MM.1S (cell line): ENCODE results near the gene ATG10.
A peak's percentile ranks its signal among the peaks of the same experiment; 100 is the strongest.

Experiments used
- DNase-seq: peaks from one replicate; pipeline ENCODE4 v3.0.0-alpha.2; 2015
- H2AFZ ChIP-seq: fragments of 300-600 bp; sonication (generic); 2 replicates; pipeline ENCODE4 v1.6.0; 2016; ENCODE audit warnings: antibody characterized with exemption, low read length
- H3F3A ChIP-seq: fragments of 300-600 bp; sonication (generic); 2 replicates; pipeline ENCODE4 v1.6.1; 2016; ENCODE audit warnings: mild to moderate bottlenecking, antibody characterized with exemption, low read length, moderate library complexity, mixed read lengths; ENCODE audit not compliant: insufficient read depth
- H3K27ac ChIP-seq: fragments of 300-600 bp; sonication (generic); 2 replicates; pipeline ENCODE4 v1.5.1; 2016; ENCODE audit warnings: mild to moderate bottlenecking, low read length
- H3K27me3 ChIP-seq: fragments of 300-600 bp; sonication (generic); replicated peaks from 2 replicates; pipeline ENCODE4 v1.6.0; 2016; ENCODE audit warnings: low read length; ENCODE audit not compliant: insufficient read depth
- H3K36me3 ChIP-seq: fragments of 300-600 bp; sonication (generic); replicated peaks from 2 replicates; pipeline ENCODE4 v1.6.1; 2016; ENCODE audit warnings: mild to moderate bottlenecking, low read length, mixed read lengths; ENCODE audit not compliant: insufficient read depth
- H3K4me1 ChIP-seq: fragments of 300-600 bp; sonication (generic); 2 replicates; pipeline ENCODE4 v1.6.1; 2016; ENCODE audit warnings: low read length, mixed read lengths
- H3K4me2 ChIP-seq: fragments of 300-600 bp; sonication (generic); 2 replicates; pipeline ENCODE4 v1.6.0; 2016; ENCODE audit warnings: low read depth, low read length
- H3K4me3 ChIP-seq: fragments of 300-600 bp; sonication (generic); 2 replicates; pipeline ENCODE4 v1.5.1; 2016; ENCODE audit warnings: low read length, mixed read lengths
- H3K79me2 ChIP-seq: fragments of 300-600 bp; sonication (generic); 2 replicates; pipeline ENCODE4 v1.6.1; 2016; ENCODE audit warnings: mixed run types, low read length, mixed read lengths
- H3K9ac ChIP-seq: fragments of 300-600 bp; sonication (generic); 2 replicates; pipeline ENCODE4 v1.6.1; 2016; ENCODE audit warnings: low read length, mixed read lengths
- H3K9me2 ChIP-seq: fragments of 300-600 bp; sonication (generic); replicated peaks from 2 replicates; pipeline ENCODE4 v1.6.1; 2016; ENCODE audit warnings: mild to moderate bottlenecking, low read length, mixed read lengths; ENCODE audit not compliant: insufficient read depth
- H3K9me3 ChIP-seq: fragments of 300-600 bp; sonication (generic); replicated peaks from 2 replicates; pipeline ENCODE4 v1.6.1; 2016; ENCODE audit warnings: mild to moderate bottlenecking, low read length, mixed read lengths; ENCODE audit not compliant: insufficient read depth
- H4K20me1 ChIP-seq: fragments of 300-600 bp; sonication (generic); 2 replicates; pipeline ENCODE4 v1.6.1; 2016; ENCODE audit warnings: mild to moderate bottlenecking, low read length, moderate library complexity, mixed read lengths; ENCODE audit not compliant: insufficient read depth
- CTCF ChIP-seq: fragments of 300-600 bp; sonication (generic); IDR thresholded peaks from 2 replicates; pipeline ENCODE4 v1.5.1; 2016; ENCODE audit warnings: antibody characterized with exemption, low read length, mixed read lengths
- EZH2 ChIP-seq: fragments of 300-600 bp; sonication (generic); optimal IDR thresholded peaks from 2 replicates; pipeline ENCODE3; 2017; ENCODE audit warnings: low read depth, mild to moderate bottlenecking, antibody characterized with exemption, low read length, mixed read lengths
- EZH2phosphoT487 ChIP-seq: fragments of 300-600 bp; sonication (generic); IDR thresholded peaks from 2 replicates; pipeline ENCODE4 v1.6.1; 2018; ENCODE audit warnings: antibody characterized with exemption, low read length

The ATG10 gene

GRCh38 chr5:82095536-82095935, 123.7 kb downstream of the ATG10 start:
- DNase-seq = no peak
- no peak overlapping the region for H3K4me3 ChIP-seq
- no peak overlapping the region for H2AFZ ChIP-seq
- no peaks in the 10 kb centered on the region for H3F3A ChIP-seq
- H3K9ac ChIP-seq = no peak overlapping the region
- TF ChIP-seq EZH2 (no peak), CTCF (no peak)
- H3K4me1 ChIP-seq = no peaks in the 10 kb centered on the region
- no peaks in the 10 kb centered on the region for H4K20me1 ChIP-seq
- H3K79me2 ChIP-seq = no peaks in the 10 kb centered on the region
- no peaks in the 10 kb centered on the region for H3K9me3 ChIP-seq
- H3K27ac ChIP-seq = no peak overlapping the region
- H3K27me3 ChIP-seq = no peaks in the 10 kb centered on the region
- no peaks in the 10 kb centered on the region for H3K9me2 ChIP-seq
- H3K36me3 ChIP-seq = no peaks in the 10 kb centered on the region
- H3K4me2 ChIP-seq = no peak overlapping the region

- no peak overlapping the region for H3K9ac ChIP-seq
- DNase-seq = no peak
- no peaks in the 10 kb centered on the region for H3K9me3 ChIP-seq
- H3F3A ChIP-seq = no peaks in the 10 kb centered on the region
- H3K4me1 ChIP-seq = no peaks in the 10 kb centered on the region
- H4K20me1 ChIP-seq = no peaks in the 10 kb centered on the region
- H3K27ac ChIP-seq = no peak overlapping the region
- no peak overlapping the region for H3K4me3 ChIP-seq
- H3K36me3 ChIP-seq = no peaks in the 10 kb centered on the region
- no peaks in the 10 kb centered on the region for H3K9me2 ChIP-seq
- no peak overlapping the region for H3K4me2 ChIP-seq
- H3K79me2 ChIP-seq = no peaks in the 10 kb centered on the region
- H2AFZ ChIP-seq = no peak overlapping the region
- TF ChIP-seq CTCF (no peak), EZH2phosphoT487 (no peak)
- no peaks in the 10 kb centered on the region for H3K27me3 ChIP-seq
These were observed 124.4 kb downstream of the ATG10 start for GRCh38 chr5:82096249-82096648.

- Histone ChIP-seq H3K4me3 (no peak overlapping the region), H3K27ac (no peak overlapping the region), H3K4me1 (no peaks in the 10 kb centered on the region), H3K27me3 (no peaks in the 10 kb centered on the region), H3K36me3 (no peaks in the 10 kb centered on the region), H3K9ac (no peak overlapping the region), H4K20me1 (no peaks in the 10 kb centered on the region), H3K9me2 (no peaks in the 10 kb centered on the region), H3K79me2 (no peaks in the 10 kb centered on the region), H3K9me3 (no peaks in the 10 kb centered on the region), H3K4me2 (no peak overlapping the region), H3F3A (no peaks in the 10 kb centered on the region), H2AFZ (no peak overlapping the region)
- DNase-seq = peak; percentile 12
- TF ChIP-seq CTCF (no peak), EZH2phosphoT487 (no peak), EZH2 (no peak)
These were observed 128.7 kb downstream of the ATG10 start for GRCh38 chr5:82100303-82101077.
